PC-3 (cell line): Measurements from ENCODE around the gene MDC1. TPM values are rescaled to one million over a fixed set of nuclear protein-coding genes. Genes with fewer than 3 reads are reported as not detected.

Experiments
- ATAC-seq: fragments of 200-7000 bp; cut with Tn5 transposase; 2 replicates; pipeline ENCODE4 v1.9.1; 2020; ENCODE audit warnings: mild to moderate bottlenecking, moderate library complexity
- BruUV-seq: library from RNA; stranded (reverse); fragments of 400-500 nt; replicated peaks from 2 replicates; lab custom pipeline; 2021; lab: Mats Ljungman, UMichigan
- CTCF ChIA-PET: fragments of 300-600 bp; sonication (Branson Sonifier 250); formaldehyde crosslinking; loops from one replicate; lab custom pipeline; 2022; ENCODE audit warnings: antibody characterized with exemption; lab: Charles Lee
- POLR2A ChIA-PET: fragments of 300-600 bp; sonication (Branson Sonifier 250); formaldehyde crosslinking; loops from one replicate; lab custom pipeline; 2022; ENCODE audit warnings: antibody characterized with exemption; ENCODE audit not compliant: unreplicated experiment; lab: Charles Lee
- DNase-seq: peaks from one replicate; pipeline ENCODE4 v3.0.0-alpha.2; 2015
- H2AFZ ChIP-seq: fragments of 300-600 bp; sonication (generic); 2 replicates; pipeline ENCODE4 v1.6.0; 2016; ENCODE audit warnings: antibody characterized with exemption, low read length
- H3F3A ChIP-seq: fragments of 300-600 bp; sonication (generic); one replicate; pipeline ENCODE4 v1.6.0; 2017; ENCODE audit warnings: antibody characterized with exemption, low read length, control low read depth, mild to moderate bottlenecking; ENCODE audit not compliant: unreplicated experiment
- H3K27ac ChIP-seq: fragments of 300-600 bp; sonication (generic); 2 replicates; pipeline ENCODE4 v1.5.1; 2016; ENCODE audit warnings: mild to moderate bottlenecking, low read length
- H3K27me3 ChIP-seq: fragments of 300-600 bp; sonication (generic); 2 replicates; pipeline ENCODE4 v1.6.1; 2016; ENCODE audit warnings: low read length, mixed read lengths
- H3K36me3 ChIP-seq: fragments of 300-600 bp; sonication (generic); 2 replicates; pipeline ENCODE4 v1.6.1; 2016; ENCODE audit warnings: low read depth, mixed run types, low read length, mixed read lengths
- H3K4me1 ChIP-seq: fragments of 300-600 bp; sonication (generic); 2 replicates; pipeline ENCODE4 v1.5.1; 2016; ENCODE audit warnings: low read length; ENCODE audit not compliant: insufficient read depth
- H3K4me2 ChIP-seq: fragments of 300-600 bp; sonication (generic); 2 replicates; pipeline ENCODE4 v1.6.0; 2016; ENCODE audit warnings: low read length
- H3K4me3 ChIP-seq: fragments of 300-600 bp; sonication (generic); 2 replicates; pipeline ENCODE4 v1.5.1; 2016; ENCODE audit warnings: mild to moderate bottlenecking, low read length, mixed read lengths
- H3K79me2 ChIP-seq: fragments of 300-600 bp; sonication (generic); 2 replicates; pipeline ENCODE4 v1.6.1; 2017; ENCODE audit warnings: low read length, mixed read lengths
- H3K9ac ChIP-seq: fragments of 300-600 bp; sonication (generic); 2 replicates; pipeline ENCODE4 v1.6.0; 2016; ENCODE audit warnings: mild to moderate bottlenecking, low read length
- H3K9me2 ChIP-seq: fragments of 300-600 bp; sonication (generic); replicated peaks from 2 replicates; pipeline ENCODE4 v1.6.1; 2016; ENCODE audit warnings: mixed run types, low read length, mixed read lengths
- H3K9me3 ChIP-seq: fragments of 300-600 bp; sonication (generic); 2 replicates; pipeline ENCODE4 v1.6.1; 2016; ENCODE audit warnings: low read length, mixed read lengths
- H4K20me1 ChIP-seq: fragments of 300-600 bp; sonication (generic); 2 replicates; pipeline ENCODE4 v1.6.1; 2016; ENCODE audit warnings: low read length, mixed read lengths
- CTCF ChIP-seq: fragments of 300-600 bp; sonication (generic); conservative IDR thresholded peaks from 2 replicates; pipeline ENCODE4 v1.5.1; 2017; ENCODE audit warnings: antibody characterized with exemption, low read depth, mild to moderate bottlenecking, low read length
- EZH2 ChIP-seq: fragments of 300-600 bp; sonication (generic); IDR thresholded peaks from one replicate; pipeline ENCODE4 v1.6.1; 2017; ENCODE audit warnings: antibody characterized with exemption, mild to moderate bottlenecking, low read length; ENCODE audit not compliant: unreplicated experiment
- EZH2phosphoT487 ChIP-seq: fragments of 300-600 bp; sonication (generic); IDR thresholded peaks from 2 replicates; pipeline ENCODE4 v1.6.1; 2018; ENCODE audit warnings: mild to moderate bottlenecking, antibody characterized with exemption, low read length, borderline replicate concordance
- intact Hi-C: fragments of 100-400 bp; cut with micrococcal nuclease; formaldehyde crosslinking; loops from 2 replicates; pipeline ENCODE4 v1.9.0; 2023
- total RNA-seq: library from RNA; depleted of rRNA; stranded (reverse); fragments of >200 nt; gene quantifications from 2 replicates; pipeline ENCODE4 v1.2.3, GENCODE V29; 2014

The MDC1 gene
- total RNA-seq, 1 experiment from 2014 or later = 19.6 TPM

- no peaks in the 10 kb centered on the region for H3K9me3 ChIP-seq
- no peaks in the 10 kb centered on the region for H4K20me1 ChIP-seq
- no peak overlapping the region for H2AFZ ChIP-seq
- no peak for TF ChIP-seq CTCF
- TF ChIP-seq EZH2phosphoT487 = no peak
- no peak for TF ChIP-seq EZH2
- ChIA-PET POLR2A (no interaction called here), CTCF (no interaction called here)
- H3K27me3 ChIP-seq = no peaks in the 10 kb centered on the region
- H3K9ac ChIP-seq = no peak overlapping the region
- H3K36me3 ChIP-seq = peaks cover 45% of the 10 kb centered on the region
- no peaks in the 10 kb centered on the region for H3K9me2 ChIP-seq
- DNase-seq (no peak), ATAC-seq (no peak)
- H3K79me2 ChIP-seq = peaks cover 47% of the 10 kb centered on the region
- H3K4me1 ChIP-seq = peaks cover 41% of the 10 kb centered on the region
- H3K4me2 ChIP-seq = no peak overlapping the region
- no peak overlapping the region for H3K27ac ChIP-seq
- intact Hi-C loops = no loop called here
- no peaks in the 10 kb centered on the region for H3F3A ChIP-seq
- no peak overlapping the region for H3K4me3 ChIP-seq
- no TSS peak for BruUV-seq
Measured at GRCh38 chr6:30735668-30736314, 18.7 kb upstream of the MDC1 start.

GRCh38 chr6:30732237-30732943 is 15.3 kb upstream of the MDC1 start:
- Histone ChIP-seq H3K4me2 (no peak overlapping the region), H3K9me3 (no peaks in the 10 kb centered on the region), H3K4me3 (no peak overlapping the region), H2AFZ (no peak overlapping the region), H3K79me2 (peaks cover 14% of the 10 kb centered on the region), H3K27me3 (no peaks in the 10 kb centered on the region), H3F3A (peaks cover 5% of the 10 kb centered on the region), H3K9ac (no peak overlapping the region), H3K27ac (no peak overlapping the region), H4K20me1 (no peaks in the 10 kb centered on the region), H3K36me3 (peaks cover 37% of the 10 kb centered on the region), H3K4me1 (peaks cover 17% of the 10 kb centered on the region; the same call in 1 of the 2 replicates), H3K9me2 (no peaks in the 10 kb centered on the region)
- TF ChIP-seq EZH2 (no peak), EZH2phosphoT487 (no peak), CTCF (no peak)
- intact Hi-C loops = no loop called here
- CTCF ChIA-PET = no interaction called here
- no TSS peak for BruUV-seq
- POLR2A ChIA-PET = interaction anchor here (0.6 to 0.7 kb wide), 3 partner anchors 79 to 169 kb away, joined by 3 to 19 read pairs (median 3); no protein-coding TSS in a partner anchor
- DNase-seq (no peak), ATAC-seq (no peak)
